PC-3 (cell line): ENCODE measurements around the gene MRPS27. TPM values are rescaled to one million over a fixed set of nuclear protein-coding genes. Genes with fewer than 3 reads are reported as not detected.

Experiments
- ATAC-seq: fragments of 200-7000 bp; cut with Tn5 transposase; 2 replicates; pipeline ENCODE4 v1.9.1; 2020; ENCODE audit warnings: mild to moderate bottlenecking, moderate library complexity
- BruUV-seq: library from RNA; stranded (reverse); fragments of 400-500 nt; replicated peaks from 2 replicates; lab custom pipeline; 2021; lab: Mats Ljungman, UMichigan
- CTCF ChIA-PET: fragments of 300-600 bp; sonication (Branson Sonifier 250); formaldehyde crosslinking; loops from one replicate; lab custom pipeline; 2022; ENCODE audit warnings: antibody characterized with exemption; lab: Charles Lee
- POLR2A ChIA-PET: fragments of 300-600 bp; sonication (Branson Sonifier 250); formaldehyde crosslinking; loops from one replicate; lab custom pipeline; 2022; ENCODE audit warnings: antibody characterized with exemption; ENCODE audit not compliant: unreplicated experiment; lab: Charles Lee
- DNase-seq: peaks from one replicate; pipeline ENCODE4 v3.0.0-alpha.2; 2015
- H2AFZ ChIP-seq: fragments of 300-600 bp; sonication (generic); 2 replicates; pipeline ENCODE4 v1.6.0; 2016; ENCODE audit warnings: antibody characterized with exemption, low read length
- H3F3A ChIP-seq: fragments of 300-600 bp; sonication (generic); one replicate; pipeline ENCODE4 v1.6.0; 2017; ENCODE audit warnings: antibody characterized with exemption, low read length, control low read depth, mild to moderate bottlenecking; ENCODE audit not compliant: unreplicated experiment
- H3K27ac ChIP-seq: fragments of 300-600 bp; sonication (generic); 2 replicates; pipeline ENCODE4 v1.5.1; 2016; ENCODE audit warnings: mild to moderate bottlenecking, low read length
- H3K27me3 ChIP-seq: fragments of 300-600 bp; sonication (generic); 2 replicates; pipeline ENCODE4 v1.6.1; 2016; ENCODE audit warnings: low read length, mixed read lengths
- H3K36me3 ChIP-seq: fragments of 300-600 bp; sonication (generic); 2 replicates; pipeline ENCODE4 v1.6.1; 2016; ENCODE audit warnings: low read depth, mixed run types, low read length, mixed read lengths
- H3K4me1 ChIP-seq: fragments of 300-600 bp; sonication (generic); 2 replicates; pipeline ENCODE4 v1.5.1; 2016; ENCODE audit warnings: low read length; ENCODE audit not compliant: insufficient read depth
- H3K4me2 ChIP-seq: fragments of 300-600 bp; sonication (generic); 2 replicates; pipeline ENCODE4 v1.6.0; 2016; ENCODE audit warnings: low read length
- H3K4me3 ChIP-seq: fragments of 300-600 bp; sonication (generic); 2 replicates; pipeline ENCODE4 v1.5.1; 2016; ENCODE audit warnings: mild to moderate bottlenecking, low read length, mixed read lengths
- H3K79me2 ChIP-seq: fragments of 300-600 bp; sonication (generic); 2 replicates; pipeline ENCODE4 v1.6.1; 2017; ENCODE audit warnings: low read length, mixed read lengths
- H3K9ac ChIP-seq: fragments of 300-600 bp; sonication (generic); 2 replicates; pipeline ENCODE4 v1.6.0; 2016; ENCODE audit warnings: mild to moderate bottlenecking, low read length
- H3K9me2 ChIP-seq: fragments of 300-600 bp; sonication (generic); replicated peaks from 2 replicates; pipeline ENCODE4 v1.6.1; 2016; ENCODE audit warnings: mixed run types, low read length, mixed read lengths
- H3K9me3 ChIP-seq: fragments of 300-600 bp; sonication (generic); 2 replicates; pipeline ENCODE4 v1.6.1; 2016; ENCODE audit warnings: low read length, mixed read lengths
- H4K20me1 ChIP-seq: fragments of 300-600 bp; sonication (generic); 2 replicates; pipeline ENCODE4 v1.6.1; 2016; ENCODE audit warnings: low read length, mixed read lengths
- EZH2 ChIP-seq: fragments of 300-600 bp; sonication (generic); IDR thresholded peaks from one replicate; pipeline ENCODE4 v1.6.1; 2017; ENCODE audit warnings: antibody characterized with exemption, mild to moderate bottlenecking, low read length; ENCODE audit not compliant: unreplicated experiment
- EZH2phosphoT487 ChIP-seq: fragments of 300-600 bp; sonication (generic); IDR thresholded peaks from 2 replicates; pipeline ENCODE4 v1.6.1; 2018; ENCODE audit warnings: mild to moderate bottlenecking, antibody characterized with exemption, low read length, borderline replicate concordance
- intact Hi-C: fragments of 100-400 bp; cut with micrococcal nuclease; formaldehyde crosslinking; loops from 2 replicates; pipeline ENCODE4 v1.9.0; 2023
- total RNA-seq: library from RNA; depleted of rRNA; stranded (reverse); fragments of >200 nt; gene quantifications from 2 replicates; pipeline ENCODE4 v1.2.3, GENCODE V29; 2014
- TF ChIP-seq, protein P1 (sequence below): fragments of 300-600 bp; sonication (generic); conservative IDR thresholded peaks from 2 replicates; pipeline ENCODE4 v1.5.1; 2017; ENCODE audit warnings: antibody characterized with exemption, low read depth, mild to moderate bottlenecking, low read length

Gene MRPS27
- total RNA-seq, 1 experiment from 2014 or later = 59.0 TPM

DNA sequence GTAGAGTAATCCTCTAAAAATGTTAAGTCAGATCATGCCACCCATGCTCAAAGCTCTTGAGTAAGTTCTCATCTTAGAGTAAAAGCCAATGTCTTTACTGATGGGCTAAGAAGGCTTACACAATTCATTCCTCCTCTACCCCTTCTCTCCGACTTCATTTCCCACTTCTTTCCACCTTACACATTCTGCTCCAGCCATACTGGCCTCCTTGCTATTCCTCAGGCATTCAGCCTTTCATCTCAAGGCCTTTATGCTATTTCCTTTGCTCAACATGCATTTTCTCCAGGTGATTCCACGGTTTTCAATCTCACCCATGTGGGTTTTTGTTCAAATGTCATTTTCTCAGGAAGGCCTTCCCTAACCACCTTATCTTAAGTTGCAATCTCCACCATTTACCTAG is 107.9 kb downstream of the MRPS27 start:
- no peaks in the 10 kb centered on the region for H3K9me2 ChIP-seq
- intact Hi-C loops = no loop called here
- H3F3A ChIP-seq = no peaks in the 10 kb centered on the region
- TF ChIP-seq EZH2phosphoT487 (no peak), EZH2 (no peak)
- TF ChIP-seq, protein P1, sequence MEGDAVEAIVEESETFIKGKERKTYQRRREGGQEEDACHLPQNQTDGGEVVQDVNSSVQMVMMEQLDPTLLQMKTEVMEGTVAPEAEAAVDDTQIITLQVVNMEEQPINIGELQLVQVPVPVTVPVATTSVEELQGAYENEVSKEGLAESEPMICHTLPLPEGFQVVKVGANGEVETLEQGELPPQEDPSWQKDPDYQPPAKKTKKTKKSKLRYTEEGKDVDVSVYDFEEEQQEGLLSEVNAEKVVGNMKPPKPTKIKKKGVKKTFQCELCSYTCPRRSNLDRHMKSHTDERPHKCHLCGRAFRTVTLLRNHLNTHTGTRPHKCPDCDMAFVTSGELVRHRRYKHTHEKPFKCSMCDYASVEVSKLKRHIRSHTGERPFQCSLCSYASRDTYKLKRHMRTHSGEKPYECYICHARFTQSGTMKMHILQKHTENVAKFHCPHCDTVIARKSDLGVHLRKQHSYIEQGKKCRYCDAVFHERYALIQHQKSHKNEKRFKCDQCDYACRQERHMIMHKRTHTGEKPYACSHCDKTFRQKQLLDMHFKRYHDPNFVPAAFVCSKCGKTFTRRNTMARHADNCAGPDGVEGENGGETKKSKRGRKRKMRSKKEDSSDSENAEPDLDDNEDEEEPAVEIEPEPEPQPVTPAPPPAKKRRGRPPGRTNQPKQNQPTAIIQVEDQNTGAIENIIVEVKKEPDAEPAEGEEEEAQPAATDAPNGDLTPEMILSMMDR = no peak
- H3K9me3 ChIP-seq = no peaks in the 10 kb centered on the region
- peaks cover 14% of the 10 kb centered on the region for H3K4me1 ChIP-seq
- ChIA-PET POLR2A (no interaction called here), CTCF (no interaction called here)
- ATAC-seq = no peak
- no peaks in the 10 kb centered on the region for H3K27me3 ChIP-seq
- no peaks in the 10 kb centered on the region for H3K79me2 ChIP-seq
- H3K36me3 ChIP-seq = no peaks in the 10 kb centered on the region
- H3K27ac ChIP-seq = no peak overlapping the region
- no peak overlapping the region for H3K4me3 ChIP-seq
- DNase-seq = no peak
- no peak overlapping the region for H2AFZ ChIP-seq
- no peak overlapping the region for H3K4me2 ChIP-seq
- no peak overlapping the region for H3K9ac ChIP-seq
- BruUV-seq = no TSS peak
- no peaks in the 10 kb centered on the region for H4K20me1 ChIP-seq

DNA sequence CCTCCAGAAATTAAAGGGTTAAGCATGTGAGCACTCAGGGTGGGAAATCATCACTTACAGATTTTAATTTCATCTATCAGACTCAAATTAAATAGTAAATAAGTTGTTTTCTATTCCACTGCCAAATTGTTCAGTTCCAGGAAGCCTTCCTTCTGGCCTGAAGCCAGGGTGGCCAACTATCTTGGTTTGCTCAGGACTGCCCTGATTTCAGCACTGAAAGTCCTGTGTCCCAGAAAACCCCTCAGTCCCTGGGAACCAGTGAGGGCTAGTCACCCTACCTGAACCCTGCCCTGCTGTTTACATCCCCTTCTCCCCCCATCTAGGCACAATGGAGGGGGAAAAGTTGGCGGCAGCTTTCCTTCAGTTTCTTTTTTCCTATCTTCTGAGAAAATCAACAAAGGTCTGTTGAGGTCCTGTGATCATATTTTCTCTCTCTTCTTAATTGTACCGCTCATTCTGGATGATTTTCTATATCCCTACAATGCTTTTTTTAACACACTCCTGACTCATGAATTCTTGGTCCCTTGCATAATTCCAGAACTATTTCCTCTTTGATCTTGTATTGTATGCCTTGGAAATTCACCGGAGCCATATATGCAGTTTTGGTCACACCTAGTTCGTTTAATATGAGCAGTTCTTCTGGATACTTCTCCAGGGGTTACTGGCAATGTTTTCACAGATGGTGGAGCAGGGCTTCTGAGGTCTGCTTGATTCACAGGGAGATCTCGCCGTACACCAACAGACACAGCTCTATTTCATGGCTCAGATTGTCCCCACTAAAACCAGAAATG is 109.0 kb downstream of the MRPS27 start:
- Histone ChIP-seq H3K36me3 (no peaks in the 10 kb centered on the region), H3K9me3 (no peaks in the 10 kb centered on the region), H4K20me1 (no peaks in the 10 kb centered on the region), H3K79me2 (no peaks in the 10 kb centered on the region), H3K27ac (peak overlapping the region; percentile 72), H3K4me2 (peak overlapping the region; percentile 48), H2AFZ (no peak overlapping the region), H3K4me3 (no peak overlapping the region), H3K4me1 (peaks cover 14% of the 10 kb centered on the region), H3K9ac (no peak overlapping the region), H3F3A (no peaks in the 10 kb centered on the region), H3K9me2 (no peaks in the 10 kb centered on the region), H3K27me3 (no peaks in the 10 kb centered on the region)
- ChIA-PET POLR2A (no interaction called here), CTCF (no interaction called here)
- peak; percentile 64 for DNase-seq
- TF ChIP-seq, protein P1 = no peak
- TF ChIP-seq EZH2phosphoT487 (no peak), EZH2 (no peak)
- peak; percentile 76 for ATAC-seq
- no TSS peak for BruUV-seq
- intact Hi-C loops = no loop called here
